ENCODE measurements around the gene SVIL. TPM values are rescaled to one million over a fixed set of nuclear protein-coding genes. Genes with fewer than 3 reads are reported as not detected.
"Not testable (repeated sequence)": the region's sequence is repeated elsewhere in the genome, so short reads cannot be mapped to it uniquely, and the experiment has no call there.

SVIL gene
- total RNA-seq, 1 donor: 7.8 TPM

- DNase-seq (ENCODE audit: low read depth): no peak
- no peak for TF ChIP-seq CTCF (IDR thresholded peaks at IDR 0.05; ENCODE audit: insufficient read depth, low read depth, low read length)
Measured at GRCh38 chr10:29539412-29539811, 95.4 kb downstream of the SVIL start.

GRCh38 chr10:29537799-29538198 lies 97.0 kb downstream of the SVIL start:
- H3K4me3 ChIP-seq (ENCODE audit: low read depth, low read length): no peak overlapping the region
- TF ChIP-seq CTCF (IDR thresholded peaks at IDR 0.05; ENCODE audit: insufficient read depth, low read depth, low read length): no peak
- no peak for DNase-seq (ENCODE audit: low read depth)

More at GRCh38 chr10:29539412-29539811, 95.4 kb downstream of the SVIL start:
- H3K4me3 ChIP-seq (ENCODE audit: low read depth, low read length): no peak overlapping the region

- H3K4me3 ChIP-seq (ENCODE audit: low read depth, low read length); DNase-seq (ENCODE audit: low read depth): not testable (repeated sequence)
Measured at GRCh38 chr10:29536691-29537090, 98.1 kb downstream of the SVIL start.

GRCh38 chr10:29535778-29536453 lies 98.9 kb downstream of the SVIL start:
- H3K4me3 ChIP-seq (ENCODE audit: low read depth, low read length): peak overlapping the region; percentile 8
- no peak for DNase-seq (ENCODE audit: low read depth)
- no peak for TF ChIP-seq CTCF (IDR thresholded peaks at IDR 0.05; ENCODE audit: insufficient read depth, low read depth, low read length)

GRCh38 chr10:29535012-29535777 lies 99.6 kb downstream of the SVIL start:
- peak overlapping the region; percentile 8 for H3K4me3 ChIP-seq (ENCODE audit: low read depth, low read length)
- peak; percentile 96 for TF ChIP-seq CTCF (IDR thresholded peaks at IDR 0.05; ENCODE audit: insufficient read depth, low read depth, low read length)
- DNase-seq (ENCODE audit: low read depth): peak; percentile 94

GRCh38 chr10:29534590-29534989 lies 100.2 kb downstream of the SVIL start:
- no peak for DNase-seq (ENCODE audit: low read depth)
- no peak overlapping the region for H3K4me3 ChIP-seq (ENCODE audit: low read depth, low read length)
- no peak for TF ChIP-seq CTCF (IDR thresholded peaks at IDR 0.05; ENCODE audit: insufficient read depth, low read depth, low read length)

GRCh38 chr10:29533696-29534285 lies 101.0 kb downstream of the SVIL start:
- no peak for TF ChIP-seq CTCF (IDR thresholded peaks at IDR 0.05; ENCODE audit: insufficient read depth, low read depth, low read length)

More at GRCh38 chr10:29533696-29534285, 101.0 kb downstream of the SVIL start:
- no peak for DNase-seq (ENCODE audit: low read depth)
- no peak overlapping the region for H3K4me3 ChIP-seq (ENCODE audit: low read depth, low read length)

Data from fibroblast of villous mesenchyme (primary cell).